Mesenchymal stem cell (in vitro differentiated cells and primary cell): ENCODE measurements around the gene SFRP5.

Experiments used
- DNase-seq: peaks from one replicate; pipeline ENCODE4 v3.0.0-alpha.2; 2013
- H2AFZ ChIP-seq: one replicate; pipeline ENCODE4 v1.6.1; 2013; ENCODE audit warnings: low read depth, mild to moderate bottlenecking, control low read depth, inconsistent platforms, low read length, moderate library complexity
- H2AK5ac ChIP-seq: 2 replicates; pipeline ENCODE4 v1.6.1; 2013; ENCODE audit warnings: low read length, moderate library complexity, mild to moderate bottlenecking, inconsistent platforms; ENCODE audit not compliant: severe bottlenecking
- H2BK120ac ChIP-seq: one replicate; pipeline ENCODE4 v1.6.1; 2013; ENCODE audit warnings: low read depth, mild to moderate bottlenecking, inconsistent platforms, low read length, moderate library complexity
- H2BK12ac ChIP-seq, 2 experiments: one replicate each; pipeline ENCODE4 v1.6.1; 2013; ENCODE audit warnings: inconsistent platforms in 2 of 2, low read length in 2 of 2, mild to moderate bottlenecking in 2 of 2, moderate library complexity in 2 of 2, control low read depth in 1 of 2
- H2BK15ac ChIP-seq: one replicate; pipeline ENCODE4 v1.6.1; 2013; ENCODE audit warnings: mild to moderate bottlenecking, low read depth, inconsistent platforms; ENCODE audit not compliant: poor library complexity, severe bottlenecking
- H2BK5ac ChIP-seq: 2 replicates; pipeline ENCODE4 v1.6.1; 2013; ENCODE audit warnings: low read depth, mild to moderate bottlenecking, low read length, control low read depth, inconsistent platforms; ENCODE audit not compliant: poor library complexity, severe bottlenecking
- H3K14ac ChIP-seq, 2 experiments: one replicate each; pipeline ENCODE4 v1.6.1; 2013; ENCODE audit warnings: inconsistent platforms in 2 of 2, low read length in 2 of 2, control low read depth in 1 of 2, mild to moderate bottlenecking in 1 of 2, moderate library complexity in 1 of 2
- H3K18ac ChIP-seq, 2 experiments: one replicate each; pipeline ENCODE4 v1.6.1; 2013; ENCODE audit warnings: inconsistent platforms in 2 of 2, low read length in 2 of 2, control low read depth in 1 of 2, low read depth in 1 of 2, mild to moderate bottlenecking in 1 of 2
- H3K23ac ChIP-seq, 2 experiments: one replicate each; pipeline ENCODE4 v1.6.1; 2013; ENCODE audit warnings: inconsistent platforms in 2 of 2, low read length in 2 of 2, mild to moderate bottlenecking in 2 of 2, moderate library complexity in 2 of 2, control low read depth in 1 of 2
- H3K27ac ChIP-seq: 2 replicates; pipeline ENCODE4 v1.5.1; 2013; ENCODE audit warnings: mild to moderate bottlenecking, moderate library complexity, low read length, control low read depth, inconsistent platforms; ENCODE audit not compliant: poor library complexity, severe bottlenecking
- H3K27me3 ChIP-seq, 2 experiments: 2 replicates each; pipeline versions ENCODE4 v1.6.1 to v1.7.0; 2013; ENCODE audit warnings: low read length in 2 of 2, mild to moderate bottlenecking in 2 of 2, moderate library complexity in 2 of 2, control low read depth in 1 of 2, inconsistent platforms in 1 of 2; ENCODE audit not compliant: control insufficient read depth in 1 of 2, insufficient read depth in 1 of 2
- H3K36me3 ChIP-seq, 2 experiments: 2 replicates each; pipeline versions ENCODE4 v1.6.1 to v1.7.0; 2013; ENCODE audit warnings: low read length in 2 of 2, control low read depth in 1 of 2, inconsistent platforms in 1 of 2, low read depth in 1 of 2, mild to moderate bottlenecking in 1 of 2; ENCODE audit not compliant: insufficient read depth in 2 of 2, control insufficient read depth in 1 of 2
- H3K4ac ChIP-seq, 2 experiments: one replicate each; pipeline ENCODE4 v1.6.1; 2013; ENCODE audit warnings: inconsistent platforms in 2 of 2, low read length in 2 of 2, mild to moderate bottlenecking in 2 of 2, moderate library complexity in 2 of 2, control low read depth in 1 of 2, low read depth in 1 of 2
- H3K4me1 ChIP-seq: 2 replicates; pipeline ENCODE4 v1.6.1; 2013; ENCODE audit warnings: low read depth, low read length, control low read depth; ENCODE audit not compliant: control insufficient read depth, insufficient read depth
- H3K4me2 ChIP-seq: 2 replicates; pipeline ENCODE4 v1.6.1; 2013; ENCODE audit warnings: low read length, mild to moderate bottlenecking, inconsistent platforms; ENCODE audit not compliant: poor library complexity, severe bottlenecking
- H3K4me3 ChIP-seq, 2 experiments: 2 replicates each; pipeline versions ENCODE4 v1.5.1 to v1.7.0; 2013; ENCODE audit warnings: low read length in 2 of 2, mild to moderate bottlenecking in 2 of 2, control low read depth in 1 of 2, low read depth in 1 of 2; ENCODE audit not compliant: insufficient read depth in 1 of 2
- H3K79me1 ChIP-seq: replicated peaks from 2 replicates; pipeline ENCODE4 v1.6.1; 2013; ENCODE audit warnings: mild to moderate bottlenecking, control low read depth, low read length, inconsistent platforms; ENCODE audit not compliant: poor library complexity, severe bottlenecking
- H3K9ac ChIP-seq: 2 replicates; pipeline ENCODE4 v1.7.0; 2013; ENCODE audit warnings: mild to moderate bottlenecking, low read length, moderate library complexity
- H3K9me3 ChIP-seq: 2 replicates; pipeline ENCODE4 v1.7.0; 2013; ENCODE audit warnings: mild to moderate bottlenecking, low read length; ENCODE audit not compliant: control insufficient read depth
- H4K8ac ChIP-seq: one replicate; pipeline ENCODE4 v1.6.1; 2013; ENCODE audit warnings: inconsistent platforms, mild to moderate bottlenecking, low read length, moderate library complexity
- H4K91ac ChIP-seq: one replicate; pipeline ENCODE4 v1.6.1; 2013; ENCODE audit warnings: mild to moderate bottlenecking, low read length, inconsistent platforms
- WGBS: methylation state at CpG from one replicate; pipeline ENCODE4 v1.1.7; 2013; ENCODE audit warnings: mixed read lengths; 5-methylcytosine and 5-hydroxymethylcytosine counted together

SFRP5 gene

DNA sequence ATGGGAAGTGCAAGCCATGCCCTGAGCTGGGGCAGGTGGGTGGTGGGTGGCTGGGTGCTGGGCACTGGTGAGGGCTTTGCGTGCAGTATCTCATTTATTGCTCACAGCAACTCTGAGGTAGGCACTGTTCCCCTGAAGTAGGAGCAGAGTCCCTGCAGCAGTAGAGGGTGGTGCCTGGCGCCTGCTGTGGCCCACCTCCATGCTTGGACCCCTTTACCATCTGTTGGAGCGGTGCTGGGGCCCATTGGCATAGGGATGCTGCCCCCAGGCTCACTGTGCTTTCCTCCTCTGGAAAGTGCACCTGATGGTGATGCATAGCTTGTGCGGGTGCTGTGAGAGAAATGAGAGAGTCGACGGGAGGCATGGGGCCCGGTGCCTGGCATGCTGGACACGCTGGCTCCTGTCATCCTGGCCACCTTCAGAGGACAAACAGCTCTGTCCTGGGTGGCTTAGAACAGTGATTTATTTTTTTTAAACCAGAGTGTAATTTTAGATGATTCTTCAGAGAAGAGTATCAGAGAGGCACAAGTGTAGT is 10.4 kb downstream of the SFRP5 start:
- peaks cover 32% of the 10 kb centered on the region for H3K4me1 ChIP-seq
- peaks cover 14% of the 10 kb centered on the region for H3K79me1 ChIP-seq
- no peak overlapping the region for H2AK5ac ChIP-seq
- no peaks in the 10 kb centered on the region for H3K27me3 ChIP-seq
- H3K9ac ChIP-seq = no peak overlapping the region
- no peak overlapping the region for H3K18ac ChIP-seq
- H3K14ac ChIP-seq = no peak overlapping the region
- H3K36me3 ChIP-seq = peaks cover 52 to 57% of the 10 kb centered on the region in 2 experiments
- no peak overlapping the region for H2BK15ac ChIP-seq
- no peaks in the 10 kb centered on the region for H3K9me3 ChIP-seq
- no peak overlapping the region for H3K4me3 ChIP-seq
- H4K91ac ChIP-seq = no peak overlapping the region
- H3K27ac ChIP-seq = no peak overlapping the region
- no peak overlapping the region for H3K4ac ChIP-seq
- no peak overlapping the region for H2BK5ac ChIP-seq
- no peak overlapping the region for H4K8ac ChIP-seq
- H3K4me2 ChIP-seq = no peak overlapping the region
- H2BK120ac ChIP-seq = no peak overlapping the region
- WGBS = 94% methylated on average over 8 of the region's 8 CpGs
- H3K23ac ChIP-seq = no peak overlapping the region
- no peak overlapping the region for H2BK12ac ChIP-seq
- DNase-seq = no peak
- no peak overlapping the region for H2AFZ ChIP-seq

DNA sequence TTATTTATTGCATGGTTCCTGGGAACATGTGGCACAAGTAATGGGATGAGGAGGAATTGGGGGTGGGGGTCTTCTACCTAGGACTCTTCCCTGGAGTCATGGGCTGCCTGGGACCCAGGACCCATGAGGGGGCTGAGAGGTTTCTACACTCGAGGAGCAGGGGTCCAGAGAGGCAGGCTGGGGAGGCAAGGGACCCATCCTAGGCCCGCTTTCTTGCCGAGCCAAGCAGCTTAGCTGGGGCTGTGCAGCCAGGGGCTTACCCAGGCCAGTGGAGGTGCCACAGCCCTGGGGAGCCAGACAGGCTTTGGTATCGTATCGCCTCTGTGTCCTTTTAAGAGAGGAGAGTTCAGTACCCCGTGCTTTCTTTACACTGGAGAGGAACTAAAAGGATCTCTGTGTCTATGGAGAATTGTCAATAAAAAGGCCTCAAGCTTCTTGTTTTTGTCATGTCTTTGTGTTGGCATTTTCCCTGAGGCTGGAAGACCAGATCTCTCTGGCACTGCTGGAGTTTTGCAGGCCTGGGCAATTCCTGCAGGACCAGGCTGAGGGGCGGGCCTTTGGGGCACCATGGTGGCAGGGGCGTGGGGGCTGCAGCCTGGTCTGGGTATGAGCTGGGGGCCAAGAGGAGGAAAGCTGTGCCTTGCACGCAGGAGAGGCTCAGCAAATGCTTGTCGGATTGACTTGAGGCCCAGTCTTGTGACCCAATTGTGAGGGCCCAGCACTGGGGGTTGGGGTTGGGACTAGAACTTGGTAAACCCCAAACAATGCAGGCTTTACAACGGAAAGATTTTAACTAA is 11.1 kb downstream of the SFRP5 start:
- Histone ChIP-seq H3K4me3 (no peak overlapping the region), H2BK15ac (no peak overlapping the region), H3K79me1 (peaks cover 17% of the 10 kb centered on the region), H3K4ac (no peak overlapping the region), H3K36me3 (peaks cover 59 to 60% of the 10 kb centered on the region in 2 experiments), H3K9me3 (no peaks in the 10 kb centered on the region), H3K4me1 (peaks cover 32% of the 10 kb centered on the region), H4K91ac (no peak overlapping the region), H2BK120ac (no peak overlapping the region), H3K23ac (no peak overlapping the region), H3K27ac (no peak overlapping the region), H3K18ac (no peak overlapping the region), H3K9ac (no peak overlapping the region), H2BK12ac (no peak overlapping the region), H2AK5ac (no peak overlapping the region), H3K14ac (no peak overlapping the region), H2AFZ (no peak overlapping the region), H2BK5ac (no peak overlapping the region), H3K27me3 (no peaks in the 10 kb centered on the region), H4K8ac (no peak overlapping the region), H3K4me2 (no peak overlapping the region)
- 93% methylated on average over 11 of the region's 11 CpGs for WGBS
- DNase-seq = no peak

DNA sequence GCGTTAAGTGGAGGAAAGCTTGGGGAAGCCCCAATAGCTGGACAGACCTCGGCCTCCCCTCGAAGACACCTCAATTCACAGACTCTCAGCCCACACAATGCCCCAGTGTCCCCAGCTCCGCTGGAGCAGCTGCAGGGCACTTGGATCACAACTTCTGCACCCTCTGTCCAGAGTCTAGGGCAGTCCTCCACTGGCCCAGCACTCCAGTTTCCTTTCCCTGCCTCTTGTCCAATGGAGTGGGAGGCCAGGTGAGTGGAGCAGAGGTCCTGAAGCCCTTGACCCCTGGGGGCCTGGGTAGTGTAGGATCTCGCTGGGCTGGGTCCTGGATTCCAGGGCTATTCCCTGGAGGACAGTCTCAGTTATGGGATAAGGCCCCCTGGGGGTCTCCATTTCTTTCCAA is 11.9 kb downstream of the SFRP5 start:
- H3K36me3 ChIP-seq = peaks cover 63 to 66% of the 10 kb centered on the region in 2 experiments
- no peak overlapping the region for H3K23ac ChIP-seq
- no peak overlapping the region for H2BK120ac ChIP-seq
- H3K4me2 ChIP-seq = no peak overlapping the region
- no peak overlapping the region for H3K18ac ChIP-seq
- peaks cover 29% of the 10 kb centered on the region for H3K4me1 ChIP-seq
- H3K79me1 ChIP-seq = peaks cover 18% of the 10 kb centered on the region
- WGBS = 89% methylated on average over 5 of the region's 5 CpGs
- H3K27ac ChIP-seq = no peak overlapping the region
- no peak overlapping the region for H3K4me3 ChIP-seq
- H3K14ac ChIP-seq = no peak overlapping the region
- H3K9ac ChIP-seq = no peak overlapping the region
- no peak overlapping the region for H3K4ac ChIP-seq
- no peaks in the 10 kb centered on the region for H3K9me3 ChIP-seq
- H4K8ac ChIP-seq = no peak overlapping the region
- H2AK5ac ChIP-seq = no peak overlapping the region
- DNase-seq = no peak
- no peak overlapping the region for H2BK15ac ChIP-seq
- no peak overlapping the region for H2BK12ac ChIP-seq
- H4K91ac ChIP-seq = no peak overlapping the region
- no peak overlapping the region for H2BK5ac ChIP-seq
- no peaks in the 10 kb centered on the region for H3K27me3 ChIP-seq
- no peak overlapping the region for H2AFZ ChIP-seq

DNA sequence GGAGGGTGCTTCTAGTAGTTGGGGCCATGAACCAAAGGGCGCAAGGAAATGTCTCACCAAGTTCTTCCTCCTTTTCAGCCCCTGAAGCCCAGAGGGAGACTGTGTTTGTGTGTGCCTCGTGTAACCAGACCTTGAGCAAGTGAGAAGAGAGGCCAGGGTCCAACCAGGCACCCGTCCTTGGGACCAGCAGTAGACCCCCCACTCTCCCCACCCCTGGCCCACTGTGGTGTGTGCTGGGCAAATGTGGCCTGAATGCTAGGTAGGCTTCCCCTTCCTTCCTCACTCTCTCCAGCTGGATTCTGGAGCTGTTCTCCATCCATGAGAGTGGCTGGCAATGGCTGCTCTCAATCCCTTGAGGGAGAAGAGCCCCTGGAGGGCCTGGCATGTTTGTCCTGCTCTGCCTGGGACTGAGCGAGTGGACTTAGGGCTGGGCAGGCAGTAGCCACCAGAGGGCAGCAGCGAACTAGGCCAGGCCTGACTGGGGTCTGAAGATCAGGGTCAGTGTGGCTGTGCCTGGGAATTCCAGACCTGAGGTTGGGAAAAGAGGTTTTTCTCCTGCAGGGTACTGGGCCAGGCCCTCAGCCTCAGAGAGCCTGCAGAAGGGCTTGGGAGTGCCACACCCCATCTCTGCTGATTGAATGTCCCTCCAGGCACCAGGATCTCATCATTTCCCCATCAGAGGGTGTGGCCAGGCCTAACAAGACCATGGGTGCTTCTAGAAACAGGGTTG is 12.5 kb downstream of the SFRP5 start:
- Histone ChIP-seq H4K91ac (no peak overlapping the region), H3K4me2 (no peak overlapping the region), H2BK15ac (no peak overlapping the region), H3K27ac (no peak overlapping the region), H3K18ac (no peak overlapping the region), H2BK5ac (no peak overlapping the region), H2AK5ac (no peak overlapping the region), H2BK12ac (no peak overlapping the region), H3K14ac (no peak overlapping the region), H2BK120ac (no peak overlapping the region), H3K4ac (no peak overlapping the region), H3K79me1 (peaks cover 18% of the 10 kb centered on the region), H3K9ac (no peak overlapping the region), H3K27me3 (no peaks in the 10 kb centered on the region), H2AFZ (no peak overlapping the region), H3K23ac (no peak overlapping the region), H3K4me3 (no peak overlapping the region), H3K9me3 (no peaks in the 10 kb centered on the region), H4K8ac (no peak overlapping the region), H3K36me3 (peaks cover 67 to 72% of the 10 kb centered on the region in 2 experiments), H3K4me1 (peaks cover 24% of the 10 kb centered on the region)
- WGBS = 43% methylated on average over 4 of the region's 5 CpGs
- DNase-seq = peak; percentile 68
